ENCODE results near the gene ABCC1.

DNA sequence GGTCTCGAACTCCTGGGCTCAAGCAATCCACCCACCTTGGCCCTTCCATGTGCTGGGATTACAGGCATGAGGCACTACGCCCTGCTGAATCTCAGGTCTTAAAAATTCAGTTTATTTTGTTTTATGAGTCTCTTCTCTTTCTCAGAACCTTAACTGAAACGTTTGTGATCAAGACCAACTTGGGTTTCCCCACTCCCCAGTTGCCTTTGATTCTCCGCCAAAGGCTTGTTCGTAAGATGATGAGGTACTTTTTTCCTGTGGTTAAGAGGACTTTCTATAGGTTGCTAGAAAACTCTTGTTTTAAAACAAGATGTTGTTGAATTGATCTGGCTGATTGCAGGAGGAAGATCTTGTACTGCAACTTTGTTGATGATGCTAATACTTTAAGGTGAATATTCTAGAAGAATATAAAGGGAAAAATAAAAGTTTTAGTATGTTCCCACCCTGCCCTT is 11.7 kb downstream of the ABCC1 start:
- TF ChIP-seq, protein P1, sequence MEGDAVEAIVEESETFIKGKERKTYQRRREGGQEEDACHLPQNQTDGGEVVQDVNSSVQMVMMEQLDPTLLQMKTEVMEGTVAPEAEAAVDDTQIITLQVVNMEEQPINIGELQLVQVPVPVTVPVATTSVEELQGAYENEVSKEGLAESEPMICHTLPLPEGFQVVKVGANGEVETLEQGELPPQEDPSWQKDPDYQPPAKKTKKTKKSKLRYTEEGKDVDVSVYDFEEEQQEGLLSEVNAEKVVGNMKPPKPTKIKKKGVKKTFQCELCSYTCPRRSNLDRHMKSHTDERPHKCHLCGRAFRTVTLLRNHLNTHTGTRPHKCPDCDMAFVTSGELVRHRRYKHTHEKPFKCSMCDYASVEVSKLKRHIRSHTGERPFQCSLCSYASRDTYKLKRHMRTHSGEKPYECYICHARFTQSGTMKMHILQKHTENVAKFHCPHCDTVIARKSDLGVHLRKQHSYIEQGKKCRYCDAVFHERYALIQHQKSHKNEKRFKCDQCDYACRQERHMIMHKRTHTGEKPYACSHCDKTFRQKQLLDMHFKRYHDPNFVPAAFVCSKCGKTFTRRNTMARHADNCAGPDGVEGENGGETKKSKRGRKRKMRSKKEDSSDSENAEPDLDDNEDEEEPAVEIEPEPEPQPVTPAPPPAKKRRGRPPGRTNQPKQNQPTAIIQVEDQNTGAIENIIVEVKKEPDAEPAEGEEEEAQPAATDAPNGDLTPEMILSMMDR (IDR thresholded peaks at IDR 0.05; ENCODE audit: insufficient read depth, low read length, poor library complexity, severe bottlenecking): no peak
- no peak for TF ChIP-seq EZH2phosphoT487 (conservative IDR thresholded peaks at IDR 0.05; ENCODE audit: low read length)

All from SU-DHL-6 (cell line).